Measurements from ENCODE around the gene HEPHL1.
"Not testable (repeated sequence)": the region's sequence is repeated elsewhere in the genome, so short reads cannot be mapped to it uniquely, and the experiment has no call there.

The HEPHL1 gene, protein sequence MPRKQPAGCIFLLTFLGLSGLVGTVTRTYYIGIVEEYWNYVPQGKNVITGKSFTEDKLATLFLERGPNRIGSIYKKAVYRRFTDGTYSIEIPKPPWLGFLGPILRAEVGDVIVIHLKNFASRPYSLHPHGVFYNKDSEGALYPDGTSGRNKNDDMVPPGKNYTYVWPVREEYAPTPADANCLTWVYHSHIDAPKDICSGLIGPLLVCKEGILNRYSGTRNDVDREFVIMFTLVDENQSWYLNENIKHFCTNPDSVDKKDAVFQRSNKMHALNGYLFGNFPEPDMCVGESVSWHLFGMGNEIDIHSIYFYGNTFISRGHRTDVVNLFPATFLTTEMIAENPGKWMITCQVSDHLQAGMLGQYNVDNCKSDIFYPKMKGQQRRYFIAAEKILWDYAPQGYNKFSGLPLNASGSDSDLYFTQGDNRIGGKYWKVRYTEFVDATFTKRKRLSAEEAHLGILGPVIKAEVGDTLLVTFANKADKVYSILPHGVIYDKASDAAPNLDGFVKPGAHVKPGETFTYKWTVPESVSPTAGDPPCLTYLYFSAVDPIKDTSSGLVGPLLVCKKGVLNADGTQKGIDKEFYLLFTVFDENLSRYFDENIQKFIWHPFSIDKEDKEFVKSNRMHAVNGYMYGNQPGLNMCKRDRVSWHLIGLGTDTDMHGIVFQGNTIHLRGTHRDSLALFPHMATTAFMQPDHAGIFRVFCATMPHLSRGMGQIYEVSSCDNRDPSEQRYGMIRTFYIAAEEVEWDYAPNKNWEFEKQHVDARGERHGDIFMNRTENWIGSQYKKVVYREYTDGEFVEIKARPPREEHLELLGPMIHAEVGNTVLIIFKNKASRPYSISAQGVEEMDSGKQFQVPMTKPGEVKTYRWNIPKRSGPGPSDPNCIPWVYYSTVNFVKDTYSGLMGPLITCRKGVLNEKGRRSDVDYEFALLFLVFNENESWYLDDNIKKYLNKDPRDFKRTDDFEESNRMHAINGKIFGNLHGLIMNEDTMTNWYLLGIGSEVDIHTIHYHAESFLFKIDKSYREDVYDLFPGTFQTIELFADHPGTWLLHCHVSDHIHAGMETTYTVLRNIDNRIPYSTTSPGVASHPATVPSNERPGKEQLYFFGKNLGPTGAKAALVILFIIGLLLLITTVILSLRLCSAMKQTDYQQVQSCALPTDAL

DNA sequence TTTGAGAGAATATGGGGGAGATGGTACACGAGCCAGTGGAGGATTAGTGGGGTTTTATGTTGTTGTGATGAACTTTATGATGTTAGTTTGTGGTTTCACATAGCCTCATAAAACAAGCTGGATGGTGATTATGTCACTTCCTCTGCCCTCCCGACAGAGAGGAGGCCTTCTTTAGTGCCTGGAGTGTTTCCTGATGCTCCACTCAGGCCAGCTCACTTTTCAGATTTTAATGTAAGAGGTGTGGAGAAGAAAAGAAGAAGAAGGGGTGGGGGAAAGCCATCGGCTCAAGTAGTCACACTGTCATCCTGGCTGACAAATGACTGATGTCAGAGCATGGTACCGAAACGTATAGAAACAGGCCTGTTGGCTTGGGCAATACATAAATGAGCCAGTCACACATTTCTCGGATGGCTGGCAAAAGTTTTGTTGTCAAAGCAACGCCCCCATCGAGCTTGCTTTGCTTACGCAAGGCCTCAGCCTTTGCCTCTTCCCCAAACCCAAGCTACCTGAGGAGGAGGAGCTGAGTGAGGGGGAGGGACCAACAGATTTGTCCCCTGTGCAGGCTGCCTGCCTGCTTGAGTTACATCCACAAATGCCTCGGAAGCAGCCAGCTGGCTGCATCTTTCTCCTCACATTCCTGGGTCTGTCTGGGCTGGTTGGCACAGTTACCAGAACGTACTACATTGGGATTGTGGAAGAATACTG lies at the start of gene HEPHL1:
HEPHL1 (plus strand) TSS at position 578 of the 705 bp plus-strand sequence; CDS start at position 593, 15 bp downstream.
- DNase-seq (ENCODE audit: low read depth in 3 of 3), result no peak

DNA sequence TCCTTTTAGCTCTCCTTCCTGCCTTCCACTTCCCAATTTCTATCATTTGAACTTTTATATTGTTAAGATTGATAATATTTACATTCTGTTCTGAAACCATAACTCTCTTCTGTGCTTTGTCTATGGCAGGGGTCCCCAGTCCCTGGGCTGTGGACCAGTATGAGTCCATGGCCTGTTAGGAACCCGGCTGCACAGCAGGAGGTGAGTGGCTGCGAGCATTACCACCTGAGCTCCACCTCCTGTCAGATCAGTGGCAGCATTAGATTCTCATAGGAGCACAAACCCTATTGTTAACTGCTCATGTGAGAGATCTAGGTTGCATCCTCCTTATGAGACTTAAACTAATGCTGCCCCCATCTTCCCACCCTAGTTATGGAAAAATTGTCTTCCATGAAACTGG lies 48.4 kb upstream of the HEPHL1 start:
- no peak for DNase-seq (ENCODE audit: low read depth in 3 of 3)

DNA sequence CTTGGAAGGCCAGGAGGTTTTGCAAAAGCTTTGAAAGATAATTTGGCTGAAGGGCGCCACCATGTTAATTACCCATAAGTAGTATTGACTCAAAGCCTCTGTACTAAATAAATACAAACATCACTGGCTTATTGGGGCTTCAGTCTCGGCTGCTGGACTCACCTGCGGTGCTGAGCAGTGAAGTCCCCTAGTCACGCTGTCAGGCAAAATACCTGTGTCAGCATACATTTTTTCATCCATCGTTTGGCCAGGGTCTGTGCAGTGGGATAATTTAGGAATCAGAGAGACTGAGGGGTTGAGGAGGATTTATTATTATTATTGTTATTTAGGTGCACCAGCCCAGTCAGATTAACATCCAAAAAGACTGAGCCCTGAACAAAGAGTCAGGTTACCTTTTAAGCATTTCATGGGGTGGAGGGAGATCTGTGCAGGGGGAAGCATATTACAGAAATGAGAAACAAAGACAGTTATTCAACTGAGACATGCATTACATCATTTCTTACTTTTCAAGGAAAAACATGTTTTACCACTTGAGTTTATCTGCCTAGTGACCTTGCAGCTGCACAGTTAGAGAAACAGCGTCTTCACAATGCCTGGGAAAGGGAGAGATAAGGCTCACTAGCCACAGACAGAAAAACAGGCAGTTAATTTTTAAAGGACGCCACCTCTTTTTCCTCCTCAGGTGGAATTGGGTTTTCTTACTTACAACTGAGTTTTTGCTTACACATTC lies 47.7 kb upstream of the HEPHL1 start:
- not testable (repeated sequence) for DNase-seq (ENCODE audit: low read depth in 3 of 3)

DNA sequence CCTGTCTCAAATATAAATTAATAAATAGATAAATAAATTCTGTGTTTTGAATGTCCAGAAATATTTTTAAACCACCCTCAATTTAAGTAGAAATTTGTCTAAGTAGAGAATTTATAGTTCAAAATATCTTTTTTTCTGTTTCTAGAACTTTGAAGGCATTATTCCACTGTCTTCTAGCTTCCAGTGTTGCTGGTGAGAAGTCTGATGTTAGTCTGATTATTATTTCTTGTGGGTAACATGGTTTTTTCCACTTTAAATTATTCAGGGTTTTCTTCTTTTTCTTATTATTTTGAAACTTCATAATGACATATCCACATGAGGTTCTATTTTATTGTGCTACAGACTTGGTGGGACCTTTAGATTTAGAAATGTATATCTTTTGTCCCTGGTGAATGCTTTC lies 46.4 kb upstream of the HEPHL1 start:
- DNase-seq (ENCODE audit: low read depth in 3 of 3), result no peak

DNA sequence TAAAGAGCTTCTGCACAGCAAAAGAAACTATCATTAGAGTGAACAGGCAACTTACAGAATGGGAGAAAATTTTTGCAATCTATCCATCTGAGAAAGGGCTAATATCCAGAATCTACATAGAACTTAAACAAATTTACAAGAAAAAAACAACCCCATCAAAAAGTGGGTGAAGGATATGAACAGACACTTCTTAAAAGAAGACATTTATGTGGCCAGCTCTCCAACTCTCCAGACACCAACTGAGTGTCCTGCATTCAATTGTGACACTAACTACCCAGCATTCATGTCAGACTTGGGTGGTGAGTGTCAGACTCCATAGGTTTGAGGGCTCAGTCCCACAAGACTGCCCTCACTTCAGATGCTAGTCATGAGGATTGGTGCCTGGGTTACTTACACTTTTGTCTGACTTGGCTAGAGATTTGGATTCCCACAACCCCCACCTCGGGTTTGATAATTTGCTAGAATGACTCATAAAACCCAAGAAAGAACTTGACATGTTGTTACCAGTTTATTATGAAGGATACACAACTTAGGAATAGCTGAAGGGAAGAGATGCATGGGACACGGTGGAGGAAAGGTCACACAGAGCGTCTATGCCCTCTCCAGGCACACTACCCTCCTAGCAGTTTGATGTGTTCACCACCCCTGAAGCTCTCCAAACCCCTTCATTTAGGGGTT lies 44.4 kb upstream of the HEPHL1 start:
- DNase-seq (ENCODE audit: low read depth in 3 of 3), result not testable (repeated sequence)

DNA sequence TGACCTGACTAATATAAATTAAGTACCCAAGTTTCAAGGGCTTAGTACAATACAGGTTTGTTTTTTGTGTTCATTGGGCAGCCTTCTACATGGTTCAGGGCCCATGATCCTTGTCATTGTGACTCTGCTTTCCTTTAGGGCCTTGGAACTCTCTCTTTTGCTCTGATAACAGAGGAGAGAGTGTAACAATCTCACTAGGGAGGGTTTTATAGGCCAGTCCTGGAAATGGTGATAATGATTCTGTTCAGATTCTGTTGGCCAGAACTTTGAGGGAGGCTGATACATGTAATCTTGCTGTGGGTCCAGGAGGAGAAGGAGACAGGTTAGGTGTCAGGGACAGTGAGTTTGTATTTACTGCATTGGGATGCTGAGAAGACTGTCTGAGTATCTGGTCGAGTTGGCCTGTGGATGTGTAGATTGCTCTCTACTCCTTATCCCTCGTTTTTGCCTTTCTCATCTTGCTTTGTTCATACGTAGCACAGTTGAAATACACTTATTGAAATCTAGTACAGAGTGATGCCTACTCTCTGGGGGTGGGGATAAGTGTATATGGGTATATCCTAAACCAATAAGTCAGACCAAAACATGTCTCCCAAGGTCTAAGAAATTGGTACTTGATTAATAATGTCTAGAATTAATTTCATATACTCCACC lies 37.5 kb upstream of the HEPHL1 start:
- no peak for DNase-seq (ENCODE audit: low read depth in 3 of 3)

DNA sequence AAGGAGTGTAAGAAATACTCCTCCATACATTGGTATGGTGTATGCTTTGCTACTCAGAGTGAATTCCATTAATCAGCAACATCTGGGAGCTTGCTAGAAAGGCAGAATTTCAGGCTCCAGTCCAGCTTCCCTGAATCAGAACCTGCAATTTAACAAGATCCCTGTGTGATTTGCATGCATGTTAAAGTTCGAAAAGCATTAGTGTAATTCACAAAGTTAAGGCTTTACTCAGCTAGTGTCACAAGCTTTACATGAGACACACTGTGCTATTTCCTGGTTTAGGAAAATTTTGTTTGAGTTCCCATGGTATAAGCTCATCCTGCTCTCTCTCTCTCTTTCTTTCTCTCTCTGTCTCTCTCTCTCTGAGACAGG lies 37.0 kb upstream of the HEPHL1 start:
- DNase-seq (ENCODE audit: low read depth in 3 of 3), result no peak

DNA sequence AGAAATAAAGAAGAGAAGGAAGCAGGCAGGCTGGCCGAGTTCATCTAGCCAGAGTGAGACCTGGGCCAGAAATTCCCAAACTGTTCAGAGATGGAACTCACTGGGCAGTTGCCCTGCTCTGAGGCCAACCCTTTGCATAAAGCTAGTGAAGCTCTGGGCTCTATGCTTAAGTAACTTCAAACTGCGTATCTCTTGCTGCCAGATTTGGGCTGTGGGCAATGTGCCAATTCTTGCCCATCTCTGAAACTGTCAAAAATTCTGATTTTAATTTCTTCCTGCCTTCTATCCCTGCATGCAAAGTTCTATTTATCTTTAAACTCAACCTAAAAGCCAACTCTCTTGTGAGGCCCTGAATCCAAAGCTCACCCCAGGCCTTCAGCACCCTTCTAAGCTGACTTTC lies 36.2 kb upstream of the HEPHL1 start:
- no peak for DNase-seq (ENCODE audit: low read depth in 3 of 3)

DNA sequence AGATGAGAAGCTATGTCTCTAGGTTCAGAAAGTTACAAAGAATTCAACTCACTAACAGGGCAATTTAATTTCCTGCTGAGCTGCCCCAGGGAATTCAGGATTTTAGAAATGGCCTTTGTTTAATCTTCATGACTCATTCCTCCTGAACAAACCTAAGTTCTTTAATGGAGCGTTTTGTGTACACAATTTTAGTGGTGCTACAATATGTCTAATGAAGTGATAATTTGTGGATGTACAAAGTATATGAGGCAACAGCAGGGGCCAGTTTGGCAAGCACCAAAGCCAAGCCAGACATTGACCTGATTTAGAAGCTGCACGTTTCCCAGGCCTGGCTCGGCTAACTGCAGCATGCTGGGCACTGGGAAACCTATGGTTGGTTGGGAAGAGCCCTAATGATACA lies 34.4 kb upstream of the HEPHL1 start:
- DNase-seq (ENCODE audit: low read depth in 3 of 3), result no peak

DNA sequence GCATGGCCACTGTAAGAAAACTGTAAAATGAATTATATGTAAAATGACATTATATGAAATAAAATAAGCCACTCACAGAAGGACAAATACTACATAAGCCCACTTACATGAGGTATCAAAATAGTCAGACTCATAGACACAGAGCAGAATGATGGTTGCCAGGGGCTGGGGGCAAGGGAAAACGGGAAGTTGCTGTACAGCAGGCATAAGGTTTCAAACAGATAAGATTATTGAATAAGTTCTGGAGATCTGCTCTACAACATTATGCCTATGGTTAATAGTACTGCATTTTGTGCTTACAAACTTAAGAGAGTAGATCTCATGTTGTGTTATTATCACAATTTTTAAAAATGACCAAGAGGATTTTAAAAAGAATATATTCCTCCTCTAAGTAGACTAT lies 32.7 kb upstream of the HEPHL1 start:
- DNase-seq (ENCODE audit: low read depth in 3 of 3), result no peak

DNA sequence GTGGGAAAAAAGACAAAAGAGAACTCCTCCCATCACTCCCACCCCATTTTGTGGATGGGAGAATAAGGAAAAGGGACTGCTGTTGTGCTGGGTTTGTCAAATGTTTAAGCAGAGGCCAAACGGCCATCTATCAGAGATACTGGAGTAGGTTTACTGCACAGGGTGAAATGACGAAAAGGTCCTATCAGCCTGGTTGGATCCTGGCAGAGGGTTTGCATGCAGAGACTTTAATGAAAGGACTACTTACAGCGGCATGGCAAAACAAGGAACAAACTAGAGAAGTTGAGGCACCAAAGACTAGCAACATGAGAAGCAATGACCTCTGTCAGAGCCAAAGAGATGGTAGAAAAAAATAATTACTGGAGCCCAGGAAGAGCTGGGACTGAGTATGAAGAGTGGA lies 32.2 kb upstream of the HEPHL1 start:
- DNase-seq (ENCODE audit: low read depth in 3 of 3), result no peak

DNA sequence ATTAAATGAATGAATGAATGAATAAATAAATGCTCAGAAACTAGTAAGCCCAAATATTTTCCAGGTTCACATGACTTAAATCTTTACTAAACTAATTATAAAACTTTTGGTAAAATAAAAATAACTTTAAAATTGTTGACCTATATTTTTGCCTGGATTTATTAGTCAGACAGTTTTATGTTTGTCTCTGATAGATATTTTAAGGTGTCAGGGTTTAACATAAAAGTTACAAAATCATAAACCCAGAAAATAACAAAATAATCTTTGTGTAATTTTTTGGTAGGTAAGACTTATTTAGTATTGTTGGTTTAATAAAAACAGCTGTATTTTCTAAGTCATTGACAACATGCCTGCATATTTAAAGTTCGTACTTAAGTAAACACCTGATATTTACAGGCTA lies 27.4 kb upstream of the HEPHL1 start:
- DNase-seq (ENCODE audit: low read depth in 3 of 3), result no peak

DNA sequence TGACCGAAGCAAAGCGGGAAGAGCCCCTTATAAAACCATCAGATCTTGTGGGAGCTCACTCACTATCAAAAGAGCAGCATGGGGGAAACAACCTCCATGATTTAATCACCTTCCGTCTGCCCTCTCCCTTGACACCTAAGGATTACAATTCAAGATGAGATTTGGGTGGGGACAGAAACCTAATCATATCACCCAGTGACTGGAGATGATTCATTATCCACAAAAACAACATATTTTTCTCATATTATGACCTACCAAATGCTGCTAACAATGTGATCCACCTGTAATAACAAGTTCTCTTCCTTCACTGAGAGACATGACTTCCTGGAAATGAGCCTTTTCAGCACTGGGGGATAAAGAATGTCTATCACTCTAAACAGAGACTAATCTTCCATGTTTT lies 23.4 kb upstream of the HEPHL1 start:
- DNase-seq (ENCODE audit: low read depth in 3 of 3), result no peak

DNA sequence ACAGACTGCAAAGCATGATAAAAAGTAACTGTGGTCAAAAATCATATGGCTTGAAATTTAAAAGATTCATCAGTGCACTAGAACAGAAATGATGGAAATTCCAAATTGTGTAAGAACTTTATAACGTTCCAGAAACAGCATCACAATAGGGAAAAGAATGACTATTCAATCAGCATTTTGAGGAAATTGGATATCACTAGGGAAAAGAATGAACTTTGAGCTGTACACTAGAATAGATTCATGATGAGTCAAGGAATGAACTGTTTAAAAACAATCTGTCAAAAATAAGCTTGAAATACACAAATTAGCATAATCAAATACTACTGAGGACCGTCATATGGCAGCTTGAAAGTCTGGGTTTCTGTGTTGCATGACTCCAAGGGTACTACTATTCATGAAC lies 20.5 kb upstream of the HEPHL1 start:
- DNase-seq (ENCODE audit: low read depth in 3 of 3), result no peak

DNA sequence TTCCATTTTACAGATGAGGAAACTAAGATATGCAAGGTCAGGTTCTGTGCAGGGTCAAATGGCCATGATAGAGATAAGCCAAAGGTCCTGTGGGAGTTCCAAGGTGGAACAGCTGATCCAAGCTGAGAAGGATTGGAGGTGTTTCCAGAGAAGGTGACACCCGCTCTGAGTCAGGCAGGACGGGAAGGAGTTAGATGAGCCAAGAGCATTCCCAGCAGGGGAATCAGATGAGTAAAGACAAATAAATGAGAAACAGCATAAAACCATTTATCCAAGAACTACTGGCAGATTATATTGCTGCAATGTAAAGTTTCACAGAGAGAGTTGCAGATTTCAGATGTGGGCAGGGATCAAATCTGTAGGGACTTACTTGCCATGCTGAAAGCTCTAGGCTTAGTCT lies 18.9 kb upstream of the HEPHL1 start:
- no peak for DNase-seq (ENCODE audit: low read depth in 3 of 3)

DNA sequence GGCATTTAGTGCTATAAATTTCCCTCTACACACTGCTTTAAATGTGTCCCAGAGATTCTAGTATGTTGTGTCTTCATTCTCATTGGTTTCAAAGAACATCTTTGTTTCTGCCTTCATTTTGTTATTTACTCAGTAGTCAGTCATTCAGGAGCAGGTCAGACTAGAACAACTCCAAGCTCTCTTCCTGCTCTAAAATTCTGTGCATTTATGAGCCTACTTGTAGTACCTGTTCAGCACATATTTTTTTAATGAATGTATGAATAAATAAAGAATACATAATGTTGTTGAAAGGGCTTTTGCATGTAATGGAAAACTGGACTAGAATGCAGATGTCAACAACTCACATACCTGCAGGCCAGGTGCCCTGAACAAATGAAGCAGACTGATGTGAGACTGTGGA lies 13.7 kb upstream of the HEPHL1 start:
- DNase-seq (ENCODE audit: low read depth in 3 of 3), result no peak

DNA sequence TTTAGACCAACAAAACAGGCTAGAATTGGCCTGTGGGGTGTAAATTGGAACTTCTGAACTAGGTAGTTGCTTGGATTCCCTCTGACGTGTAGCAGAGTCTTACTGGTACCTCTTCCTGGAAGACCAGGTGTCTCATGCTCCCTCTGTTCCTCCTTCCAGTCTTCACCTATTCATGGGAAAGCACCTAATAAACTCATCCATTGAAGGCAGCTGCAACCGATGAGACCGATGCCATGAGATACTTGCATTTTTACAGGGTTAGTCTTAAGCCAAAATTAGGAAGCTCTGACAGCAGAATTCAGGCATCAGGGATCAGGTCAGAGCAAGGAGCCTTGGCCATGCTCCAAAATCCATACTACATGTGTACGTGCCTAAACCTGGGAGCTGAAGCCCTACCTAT lies 13.2 kb upstream of the HEPHL1 start:
- no peak for DNase-seq (ENCODE audit: low read depth in 3 of 3)

DNA sequence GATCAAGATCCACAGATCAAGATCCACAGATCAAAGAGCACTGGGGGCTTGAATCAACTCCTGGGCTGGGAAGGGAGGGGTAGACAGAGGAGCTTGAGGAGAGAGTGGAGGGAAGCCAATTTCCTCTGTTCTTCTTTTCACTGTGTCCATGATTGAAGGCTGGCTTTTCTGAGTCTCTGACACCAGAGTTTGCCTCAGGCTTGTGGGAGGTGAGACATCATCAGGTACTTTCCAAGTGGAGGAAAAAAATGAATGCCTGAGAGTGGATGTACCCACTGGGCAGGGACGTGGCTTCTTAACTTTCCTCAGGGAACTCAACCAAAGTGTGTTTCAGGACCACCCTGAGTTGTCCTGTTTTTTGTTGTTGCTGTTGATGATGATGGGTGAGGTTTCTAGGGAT lies 11.0 kb upstream of the HEPHL1 start:
- DNase-seq (ENCODE audit: low read depth in 3 of 3), result no peak

DNA sequence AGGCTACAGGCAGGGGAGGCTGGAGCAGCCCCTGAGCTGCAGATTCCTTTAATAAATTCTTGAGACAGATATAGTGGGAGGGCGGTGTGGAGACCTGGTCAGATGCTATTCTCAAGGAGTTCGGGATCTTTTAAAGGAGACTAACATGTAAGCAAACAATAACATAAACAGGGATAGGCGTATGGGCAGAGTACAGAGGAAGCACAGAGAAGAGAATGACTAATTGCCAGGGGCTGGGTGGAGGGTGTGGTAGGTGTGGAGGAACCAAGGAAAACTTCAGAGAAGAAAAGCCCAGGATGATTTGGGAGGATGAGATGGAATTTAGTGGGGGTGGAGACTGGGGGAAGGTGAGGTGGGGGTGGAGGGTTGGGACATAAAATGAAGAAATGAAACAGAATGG lies 9.7 kb upstream of the HEPHL1 start:
- no peak for DNase-seq (ENCODE audit: low read depth in 3 of 3)

DNA sequence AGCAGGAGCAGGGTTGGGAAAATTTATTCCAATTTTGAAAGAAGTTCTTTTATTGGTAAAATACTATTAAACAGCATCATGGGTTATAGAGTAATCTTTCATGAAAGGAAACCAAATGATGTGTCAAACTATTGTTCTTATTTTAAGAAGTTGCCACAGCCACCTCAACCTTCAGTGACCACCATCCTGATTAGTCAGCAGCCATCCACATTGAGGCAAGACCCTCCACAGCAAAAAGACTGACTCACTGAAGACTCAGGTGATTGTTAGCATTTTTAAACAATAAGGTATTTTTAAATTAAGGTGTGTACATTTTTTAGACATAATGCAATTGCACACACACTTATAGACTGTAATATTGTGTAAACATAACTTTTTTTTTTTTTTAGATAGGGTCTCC lies 3.7 kb upstream of the HEPHL1 start:
- no peak for DNase-seq (ENCODE audit: low read depth in 3 of 3)
